Stimulated activated CD4-positive, alpha-beta T cell treated with anti-CD3 and anti-CD28 coated beads, TNF-alpha, amount 100 ng/mL, for 48 hours (primary cell): ENCODE measurements around the gene SPON1.

Source experiments
- DNase-seq, 3 donors: peaks; one replicate each; pipeline ENCODE4 v3.0.0-alpha.2; 2020; ENCODE audit warnings: low read depth in 3 of 3

SPON1 gene

GRCh38 chr11:13944016-13944415, 18.5 kb upstream of the SPON1 start:
- no peak for DNase-seq

GRCh38 chr11:13944911-13945425, 17.6 kb upstream of the SPON1 start:
- no peak for DNase-seq

- no peak for DNase-seq
Observed at GRCh38 chr11:13947379-13947778, 15.1 kb upstream of the SPON1 start.

GRCh38 chr11:13949876-13950275, 12.6 kb upstream of the SPON1 start:
- DNase-seq: no peak

DNA sequence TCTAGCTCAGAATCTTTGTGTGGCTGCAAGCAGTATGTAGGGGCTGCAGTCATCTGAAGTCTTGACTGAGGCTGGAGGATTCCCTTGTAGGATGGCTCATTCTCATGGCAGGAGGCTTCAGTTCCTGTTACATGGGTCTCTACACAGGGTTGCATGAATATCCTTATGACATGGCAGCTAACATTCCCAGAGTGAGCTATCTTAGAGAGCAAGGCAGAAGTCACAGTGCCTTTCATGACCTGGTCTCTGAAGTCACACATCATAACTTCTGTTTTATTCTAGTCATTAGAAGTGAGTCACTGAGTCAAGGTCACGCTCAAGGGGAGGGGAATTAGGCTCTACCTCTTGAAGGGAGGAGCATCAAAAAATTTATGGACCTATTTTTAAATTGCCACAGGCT, 10.3 kb upstream of the SPON1 start:
- no peak for DNase-seq

GRCh38 chr11:13952668-13953067, 9.9 kb upstream of the SPON1 start:
- DNase-seq: no peak

- DNase-seq: no peak
Observed at GRCh38 chr11:13954591-13954990, 7.9 kb upstream of the SPON1 start.

DNA sequence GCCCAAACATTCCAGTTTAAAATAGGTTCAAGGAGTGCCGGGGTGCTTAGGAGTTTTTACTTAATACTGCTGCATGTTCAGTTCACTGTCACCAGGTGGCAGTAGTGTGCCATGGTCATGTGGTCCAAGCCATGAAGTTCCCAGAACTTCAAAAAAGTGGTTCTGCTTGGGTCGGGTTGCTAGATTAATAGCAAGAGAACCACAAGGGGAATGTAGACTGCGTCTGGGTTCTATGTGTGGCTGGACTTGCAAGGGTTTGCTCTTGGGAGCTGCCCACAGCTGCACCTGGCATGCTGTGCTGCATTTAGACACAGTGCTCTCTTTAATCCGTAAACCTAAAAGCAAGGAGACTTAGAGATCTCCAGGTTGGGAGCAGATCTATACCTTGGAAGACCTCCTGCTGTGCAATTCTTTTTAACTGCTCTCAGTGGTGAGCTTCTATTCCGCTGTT, 6.5 kb upstream of the SPON1 start:
- peak in 2 of 3 donors; percentile 43 to 56 for DNase-seq

GRCh38 chr11:13956988-13957387, 5.5 kb upstream of the SPON1 start:
- DNase-seq: no peak

DNA sequence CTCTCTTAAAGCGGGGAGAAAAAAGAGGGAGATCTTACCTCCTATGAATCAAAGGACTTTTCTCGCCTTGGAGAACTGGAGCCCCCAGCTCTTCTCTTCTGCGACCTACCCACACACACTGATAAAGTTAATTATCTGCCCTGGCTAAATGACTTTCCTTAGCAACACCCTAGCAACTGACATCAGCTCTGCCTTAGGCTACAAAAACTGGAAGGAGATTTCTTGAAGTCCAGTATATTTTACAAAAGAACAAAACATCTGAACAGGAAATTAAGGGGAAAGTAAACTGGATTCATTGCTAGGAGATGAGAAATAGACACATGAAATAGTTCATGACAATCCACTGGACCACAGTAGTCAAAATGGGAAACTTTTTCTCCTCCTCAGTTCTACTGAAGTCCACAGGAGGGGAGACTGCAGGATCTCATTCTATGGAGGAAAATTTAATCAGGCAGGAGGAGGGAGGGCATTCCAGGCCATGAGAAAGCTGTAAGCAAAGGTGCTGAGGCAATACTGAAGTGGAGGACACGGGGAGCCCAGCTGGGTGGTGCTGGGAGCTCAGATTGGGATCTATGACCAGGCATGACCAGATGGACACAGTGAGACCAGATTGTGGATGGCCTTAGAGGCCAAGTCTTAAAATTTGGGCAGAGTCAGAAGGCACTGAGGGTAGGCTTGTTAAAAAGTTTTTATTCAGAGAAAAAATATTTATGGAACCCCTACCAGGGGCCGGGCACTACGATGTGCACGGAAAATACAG, 3.7 kb upstream of the SPON1 start:
- no peak for DNase-seq

DNA sequence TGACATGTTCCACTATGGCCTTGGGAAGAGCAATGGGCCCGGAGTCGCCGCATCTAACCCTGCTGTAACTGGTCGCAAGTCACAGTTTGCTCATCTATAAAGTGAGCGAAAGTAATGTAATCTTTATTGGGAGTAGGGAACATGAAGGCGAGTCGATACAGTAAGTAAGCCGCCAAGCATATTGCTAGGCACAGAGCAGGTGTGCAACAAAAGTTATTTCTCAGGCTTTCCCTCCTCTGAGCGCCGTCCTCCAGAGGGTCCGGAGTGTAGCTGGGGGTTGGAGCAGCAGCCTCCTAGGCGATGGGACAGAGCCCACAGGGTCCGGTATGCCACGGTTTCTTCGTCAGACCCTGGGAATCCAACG, 343 bp upstream of the SPON1 start:
- no peak for DNase-seq

GRCh38 chr11:13963169-13963948, 836 bp downstream of the SPON1 start:
- DNase-seq: peak in 1 of 3 donors; percentile 15

- DNase-seq: peak in 1 of 3 donors; percentile 7
Observed at GRCh38 chr11:13963949-13964770, 1.6 kb downstream of the SPON1 start.

GRCh38 chr11:13964771-13965074, 2.2 kb downstream of the SPON1 start:
- no peak for DNase-seq

DNA sequence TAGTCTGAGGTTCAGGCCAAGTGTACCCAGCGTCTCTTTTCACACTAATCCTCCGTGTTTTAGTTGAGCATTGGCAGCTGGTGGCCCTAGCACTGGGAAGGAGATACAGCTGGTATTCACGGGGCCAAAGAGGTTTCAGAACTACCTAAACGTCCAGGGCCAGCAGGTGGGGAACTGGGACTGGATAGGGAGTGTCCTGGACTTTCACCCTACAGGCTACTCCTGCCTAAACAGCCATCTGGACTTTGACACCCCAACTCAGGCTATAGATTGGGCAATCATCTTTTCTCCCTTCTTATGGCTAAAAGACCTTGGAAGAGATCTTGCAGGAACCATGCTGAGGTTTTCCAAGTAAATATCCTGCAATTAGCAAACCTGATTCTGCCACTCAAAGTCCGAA, 2.8 kb downstream of the SPON1 start:
- no peak for DNase-seq

DNA sequence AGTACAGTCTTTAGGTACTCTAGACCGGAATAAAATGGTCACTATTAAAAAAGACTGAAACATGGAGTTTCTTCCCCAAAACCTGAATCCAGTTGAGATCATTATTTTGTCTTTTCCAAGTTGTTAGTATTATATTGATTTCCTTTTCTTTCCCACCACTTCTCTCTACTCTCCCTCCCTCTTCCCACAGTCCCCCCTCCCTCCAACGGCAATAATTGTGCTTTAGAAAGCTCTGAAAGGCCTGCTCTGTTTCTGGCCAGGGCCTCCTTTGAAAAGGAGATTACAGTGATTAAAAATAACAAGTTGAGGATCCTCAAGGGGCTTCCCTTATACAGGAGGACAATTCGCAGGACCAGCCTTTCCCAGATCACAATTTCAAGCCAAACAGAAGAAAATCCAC, 3.5 kb downstream of the SPON1 start:
- no peak for DNase-seq

DNA sequence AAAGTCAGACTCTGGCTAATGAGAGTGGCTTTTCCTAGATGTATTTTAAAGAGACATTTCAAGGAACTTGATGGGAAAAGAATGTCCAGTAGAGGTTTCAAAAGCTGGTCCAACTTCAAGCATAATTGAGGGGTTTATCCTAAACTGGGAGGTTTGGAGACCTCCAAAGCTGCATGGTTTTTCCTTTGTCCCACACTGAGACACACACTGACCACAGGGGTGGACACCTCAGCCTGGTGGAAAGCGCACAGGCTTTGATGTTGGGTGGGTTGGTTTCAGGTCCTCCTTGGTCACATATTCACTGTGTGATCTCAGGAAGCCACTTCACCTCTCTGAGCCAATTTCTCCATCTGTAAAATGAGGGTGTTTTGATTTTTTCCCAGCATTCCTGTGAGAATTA, 4.0 kb downstream of the SPON1 start:
- no peak for DNase-seq

DNA sequence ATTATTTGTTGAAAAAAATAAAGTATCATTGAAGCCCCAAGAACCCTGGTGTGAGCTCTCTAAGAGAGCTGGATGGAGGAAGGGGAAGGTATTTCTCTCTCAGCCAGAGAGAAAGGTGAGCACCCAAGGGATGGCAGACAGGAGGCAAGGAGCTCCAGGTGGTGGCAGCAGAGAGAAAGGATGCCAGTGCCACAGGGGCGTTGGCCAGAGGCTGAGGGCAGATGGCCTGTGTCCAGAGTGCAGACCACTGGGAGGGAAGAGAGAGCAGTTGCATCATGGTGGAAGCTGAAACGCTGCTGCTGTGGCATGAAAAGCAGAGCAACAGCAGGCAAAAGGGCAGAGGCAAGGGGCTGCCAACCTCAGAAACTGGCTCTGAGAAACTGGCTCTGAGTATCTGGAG, 8.5 kb downstream of the SPON1 start:
- no peak for DNase-seq

DNA sequence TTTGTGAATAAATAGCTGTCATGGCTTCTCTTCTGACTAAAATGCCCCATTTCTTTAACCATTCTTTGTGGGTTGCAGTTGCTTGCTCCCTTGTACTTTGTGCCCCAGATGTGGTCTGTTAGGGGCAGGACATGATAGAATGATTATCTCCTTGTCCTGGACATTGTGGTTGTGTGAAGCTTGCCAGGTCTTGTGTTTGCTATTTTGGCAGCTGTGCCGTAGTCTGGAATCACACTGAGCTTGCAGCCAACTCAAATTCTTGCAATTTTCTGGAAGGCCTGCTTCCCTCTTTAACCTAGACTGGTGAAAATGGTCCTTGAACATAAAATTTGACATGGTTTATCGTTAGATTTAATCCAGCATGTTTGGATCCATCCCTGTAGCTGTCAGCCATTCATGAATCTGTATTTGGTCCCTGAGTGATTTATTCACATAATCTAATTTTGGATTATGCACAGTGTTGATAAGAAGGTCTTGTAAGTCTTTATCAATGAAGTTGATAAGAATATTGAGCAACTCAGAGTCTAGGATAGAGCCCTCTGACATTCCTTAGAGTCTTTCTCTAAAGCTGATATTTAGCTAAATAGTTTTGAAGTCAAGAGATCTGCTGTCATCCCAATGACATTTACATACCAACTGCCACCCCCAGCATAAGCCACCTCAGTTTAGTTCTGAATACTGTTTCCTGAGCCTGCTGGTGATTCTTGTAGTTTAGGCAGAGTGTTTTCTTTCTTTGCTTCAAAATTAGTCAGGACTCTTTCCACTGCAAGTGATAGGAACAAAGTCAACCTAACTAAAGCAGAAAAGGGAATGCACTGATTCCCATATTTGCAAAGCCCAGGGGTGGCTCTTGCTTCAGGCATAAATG, 9.8 kb downstream of the SPON1 start:
- DNase-seq: no peak

GRCh38 chr11:13972944-13973343, 10.4 kb downstream of the SPON1 start:
- no peak for DNase-seq

- no peak for DNase-seq
Observed at GRCh38 chr11:13974631-13975030, 12.1 kb downstream of the SPON1 start.
